GM23248 (cell line): ENCODE results near the gene HNRNPR. TPM values are rescaled to one million over a fixed set of nuclear protein-coding genes. Genes with fewer than 3 reads are reported as not detected.
A peak's percentile ranks its signal among the peaks of the same experiment; 100 is the strongest.

ENCODE experiments used
- DNase-seq: peaks from one replicate; pipeline ENCODE4 v3.0.0-alpha.2; 2015
- H2AFZ ChIP-seq: fragments of 200-600 bp; sonication (generic); 2 replicates; pipeline ENCODE4 v1.6.1; 2016; ENCODE audit warnings: antibody characterized with exemption
- H3F3A ChIP-seq: fragments of 200-600 bp; sonication (generic); 2 replicates; pipeline ENCODE4 v1.6.1; 2016; ENCODE audit warnings: mild to moderate bottlenecking, antibody characterized with exemption, mixed run types; ENCODE audit not compliant: insufficient read depth
- H3K27ac ChIP-seq: fragments of 200-600 bp; sonication (generic); 2 replicates; pipeline ENCODE4 v1.5.1; 2016; ENCODE audit warnings: mild to moderate bottlenecking
- H3K27me3 ChIP-seq: fragments of 200-600 bp; sonication (generic); replicated peaks from 2 replicates; pipeline ENCODE4 v1.6.1; 2016; ENCODE audit warnings: mild to moderate bottlenecking; ENCODE audit not compliant: insufficient read depth
- H3K36me3 ChIP-seq: fragments of 200-600 bp; sonication (generic); 2 replicates; pipeline ENCODE4 v1.6.1; 2016; ENCODE audit warnings: low read depth, mild to moderate bottlenecking
- H3K4me1 ChIP-seq: fragments of 200-600 bp; sonication (generic); 2 replicates; pipeline ENCODE4 v1.6.1; 2016; ENCODE audit warnings: mild to moderate bottlenecking; ENCODE audit not compliant: insufficient read depth
- H3K4me2 ChIP-seq: fragments of 200-600 bp; sonication (generic); one replicate; pipeline ENCODE4 v1.6.1; 2016; ENCODE audit warnings: mild to moderate bottlenecking; ENCODE audit not compliant: unreplicated experiment
- H3K4me3 ChIP-seq: fragments of 200-600 bp; sonication (generic); 2 replicates; pipeline ENCODE4 v1.5.1; 2016; ENCODE audit warnings: mild to moderate bottlenecking
- H3K79me2 ChIP-seq: fragments of 200-600 bp; sonication (generic); 2 replicates; pipeline ENCODE4 v1.6.1; 2016; ENCODE audit warnings: mild to moderate bottlenecking; ENCODE audit not compliant: insufficient read depth
- H3K9ac ChIP-seq: fragments of 200-600 bp; sonication (generic); 2 replicates; pipeline ENCODE4 v1.6.1; 2016; ENCODE audit warnings: mild to moderate bottlenecking
- H3K9me2 ChIP-seq: fragments of 200-600 bp; sonication (generic); 2 replicates; pipeline ENCODE4 v1.6.1; 2016; ENCODE audit warnings: mixed run types, mild to moderate bottlenecking, moderate library complexity; ENCODE audit not compliant: insufficient read depth
- H3K9me3 ChIP-seq: fragments of 200-600 bp; sonication (generic); one replicate; pipeline ENCODE4 v1.6.1; 2017; ENCODE audit warnings: low read depth
- H4K20me1 ChIP-seq: fragments of 200-600 bp; sonication (generic); 2 replicates; pipeline ENCODE4 v1.6.0; 2016; ENCODE audit not compliant: insufficient read depth
- EZH2 ChIP-seq: fragments of 200-600 bp; sonication (generic); IDR thresholded peaks from 2 replicates; pipeline ENCODE4 v1.6.1; 2018; ENCODE audit warnings: antibody characterized with exemption, mild to moderate bottlenecking; ENCODE audit not compliant: insufficient read depth, poor library complexity, severe bottlenecking
- EZH2phosphoT487 ChIP-seq: fragments of 200-600 bp; sonication (generic); IDR thresholded peaks from 2 replicates; pipeline ENCODE4 v1.6.1; 2018; ENCODE audit warnings: antibody characterized with exemption, moderate library complexity, mild to moderate bottlenecking, low read depth; ENCODE audit not compliant: insufficient read depth
- WGBS, 2 experiments: methylation state at CpG; one replicate each; pipeline ENCODE4 v1.1.6; 2015 to 2017; ENCODE audit warnings: low lambda C conversion rate in 2 of 2, low coverage in 1 of 2; ENCODE audit errors: missing lambda C conversion rate in 2 of 2; 5-methylcytosine and 5-hydroxymethylcytosine counted together
- in situ Hi-C: fragments of 300-500 bp; cut with MboI; formaldehyde crosslinking; loops from 2 replicates; pipeline ENCODE4 v1.15.0; 2020
- polyA plus RNA-seq: library from polyadenylated mRNA; unstranded; fragments of >200 nt; fragmentation: Nextera tagmentation; extraction: Ambion mirVana; gene quantifications from 2 replicates; pipeline ENCODE4 v1.2.1, GENCODE V29; 2016
- total RNA-seq: library from RNA; depleted of rRNA; stranded (reverse); fragments of >200 nt; shearing (Covaris generic); gene quantifications from 2 replicates; pipeline ENCODE4 v1.2.3, GENCODE V29; 2014

HNRNPR gene
- total and polyA plus RNA-seq, 2 experiments from 2014 or later = 77.5 to 124 TPM

GRCh38 chr1:23356471-23357137, 12.5 kb upstream of the HNRNPR start:
- Histone ChIP-seq H2AFZ (no peak overlapping the region), H3K36me3 (peaks cover 27% of the 10 kb centered on the region), H4K20me1 (no peaks in the 10 kb centered on the region), H3K9me3 (peaks cover 15% of the 10 kb centered on the region), H3K79me2 (peaks cover 22% of the 10 kb centered on the region), H3K27me3 (no peaks in the 10 kb centered on the region), H3K4me3 (no peak overlapping the region), H3F3A (peaks cover 3% of the 10 kb centered on the region), H3K9me2 (no peaks in the 10 kb centered on the region), H3K4me1 (no peaks in the 10 kb centered on the region), H3K27ac (no peak overlapping the region), H3K4me2 (no peak overlapping the region), H3K9ac (no peak overlapping the region)
- no peak for DNase-seq
- in situ Hi-C loops = no loop called here
- WGBS, 2 experiments = 85 to 86% methylated on average over 8 of the region's 8 CpGs
- TF ChIP-seq EZH2 = no peak
- no peak for TF ChIP-seq EZH2phosphoT487

DNA sequence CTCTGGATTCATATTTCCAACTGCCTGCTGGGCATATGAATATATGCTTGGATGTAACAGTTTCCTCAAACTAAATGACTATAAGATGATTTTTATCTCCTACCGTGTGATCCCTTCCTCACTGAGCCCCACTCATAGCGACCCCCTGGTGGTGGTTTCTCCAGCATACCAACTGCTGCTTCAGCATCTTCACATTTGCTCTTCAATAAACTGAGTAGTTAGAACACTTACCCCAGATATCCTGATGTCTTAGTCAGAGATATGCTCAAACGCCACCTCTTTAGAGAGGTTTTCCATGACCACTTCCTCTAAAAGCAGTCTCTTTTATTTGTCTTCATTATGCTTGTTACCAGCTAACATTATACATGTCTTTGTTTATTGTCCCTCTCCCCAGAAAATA, 10.2 kb upstream of the HNRNPR start:
- 45 to 48% methylated on average over 3 of the region's 3 CpGs for WGBS, 2 experiments
- Histone ChIP-seq H3K27ac (no peak overlapping the region), H2AFZ (no peak overlapping the region), H3K9me3 (no peaks in the 10 kb centered on the region), H3F3A (peaks cover 3% of the 10 kb centered on the region; the same call in 1 of the 2 replicates), H3K36me3 (peaks cover 5% of the 10 kb centered on the region; the same call in 1 of the 2 replicates), H3K9ac (no peak overlapping the region), H3K4me3 (no peak overlapping the region), H3K79me2 (no peaks in the 10 kb centered on the region), H4K20me1 (no peaks in the 10 kb centered on the region), H3K4me1 (no peaks in the 10 kb centered on the region), H3K27me3 (no peaks in the 10 kb centered on the region), H3K4me2 (no peak overlapping the region), H3K9me2 (no peaks in the 10 kb centered on the region)
- TF ChIP-seq EZH2phosphoT487 (no peak), EZH2 (no peak)
- in situ Hi-C loops = no loop called here
- DNase-seq = no peak

DNA sequence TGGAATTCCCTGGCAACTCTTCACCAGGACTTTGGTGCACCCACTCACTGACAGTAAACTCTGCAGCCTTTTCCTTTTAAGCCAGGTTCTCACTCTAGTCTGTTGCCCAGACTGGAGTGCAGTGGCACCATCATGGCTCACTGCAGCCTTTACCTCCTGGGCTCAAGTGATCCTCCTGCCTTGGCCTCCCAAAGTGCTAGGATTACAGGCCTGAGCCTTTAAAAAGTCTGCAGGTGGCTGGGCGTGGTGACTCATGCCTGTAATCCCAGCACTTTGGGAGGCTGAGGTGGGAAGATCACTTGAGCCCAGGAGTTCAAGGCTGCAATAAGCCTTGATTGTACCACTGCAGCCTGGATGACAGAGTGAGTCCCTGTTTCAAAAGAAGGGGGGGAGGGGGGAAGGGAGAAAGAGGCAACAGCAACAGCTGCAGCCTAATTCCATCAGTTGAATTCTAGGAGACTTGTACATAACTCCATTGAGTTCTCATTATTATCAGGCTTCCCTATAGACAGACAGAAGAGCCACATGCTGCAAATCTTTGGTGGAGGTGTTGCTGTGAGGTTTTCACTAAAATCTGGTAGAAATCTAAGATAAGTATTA, 8.1 kb upstream of the HNRNPR start:
- H2AFZ ChIP-seq = no peak overlapping the region
- no peak overlapping the region for H3K9ac ChIP-seq
- WGBS, 2 experiments = 71 to 88% methylated on average over 1 of the region's 1 CpG
- H3K79me2 ChIP-seq = no peaks in the 10 kb centered on the region
- no peak overlapping the region for H3K4me3 ChIP-seq
- TF ChIP-seq EZH2 = no peak
- TF ChIP-seq EZH2phosphoT487 = no peak
- H3K4me1 ChIP-seq = no peaks in the 10 kb centered on the region
- no peak for DNase-seq
- H3K9me3 ChIP-seq = no peaks in the 10 kb centered on the region
- no peak overlapping the region for H3K27ac ChIP-seq
- no peaks in the 10 kb centered on the region for H4K20me1 ChIP-seq
- H3K27me3 ChIP-seq = no peaks in the 10 kb centered on the region
- no peak overlapping the region for H3K4me2 ChIP-seq
- H3F3A ChIP-seq = peaks cover under 1% of the 10 kb centered on the region; the same call in 1 of the 2 replicates
- H3K9me2 ChIP-seq = no peaks in the 10 kb centered on the region
- H3K36me3 ChIP-seq = no peaks in the 10 kb centered on the region
- in situ Hi-C loops = no loop called here

GRCh38 chr1:23345920-23346319, 1.8 kb upstream of the HNRNPR start:
- WGBS, 2 experiments = 96% methylated on average over 14 of the region's 14 CpGs
- H4K20me1 ChIP-seq = peaks cover 21% of the 10 kb centered on the region; the same call in 1 of the 2 replicates
- peaks cover 19% of the 10 kb centered on the region for H3K4me1 ChIP-seq
- no peaks in the 10 kb centered on the region for H3K36me3 ChIP-seq
- H3K27ac ChIP-seq = no peak overlapping the region; the same call in 1 of the 2 replicates
- H3F3A ChIP-seq = peaks cover 35% of the 10 kb centered on the region
- H2AFZ ChIP-seq = peak overlapping the region; percentile 75; the same call in 1 of the 2 replicates
- no peak for TF ChIP-seq EZH2
- TF ChIP-seq EZH2phosphoT487 = no peak
- no peak overlapping the region for H3K9ac ChIP-seq
- H3K27me3 ChIP-seq = no peaks in the 10 kb centered on the region
- peaks cover 31% of the 10 kb centered on the region for H3K79me2 ChIP-seq
- DNase-seq = no peak
- H3K4me3 ChIP-seq = no peak overlapping the region
- no peaks in the 10 kb centered on the region for H3K9me3 ChIP-seq
- no peak overlapping the region for H3K4me2 ChIP-seq
- no peaks in the 10 kb centered on the region for H3K9me2 ChIP-seq
- in situ Hi-C loops = no loop called here
